Lower leg skin (tissue), 4 donors: Measurements from ENCODE around the gene TBX5. TPM values are rescaled to one million over a fixed set of nuclear protein-coding genes. Genes with fewer than 3 reads are reported as not detected.

ENCODE experiments used
- DNase-seq, 2 donors: peaks; one replicate each; pipeline ENCODE4 v3.0.0-alpha.2; 2019; ENCODE audit warnings: low spot score in 2 of 2
- H3K4me3 ChIP-seq: fragments of 200-600 bp; sonication (generic); 2 replicates; pipeline ENCODE4 v1.5.1; 2017; ENCODE audit warnings: mild to moderate bottlenecking, low read depth; ENCODE audit not compliant: poor library complexity, severe bottlenecking
- POLR2A ChIP-seq, 2 donors: fragments of 450-650 bp; IDR thresholded peaks; one replicate each; pipeline ENCODE4 v1.6.1; 2016 to 2017; ENCODE audit warnings: antibody characterized with exemption in 2 of 2, mild to moderate bottlenecking in 1 of 2, moderate library complexity in 1 of 2
- WGBS, 2 donors: methylation state at CpG; one replicate each; pipeline ENCODE4 v1.1.5; 2018; 5-methylcytosine and 5-hydroxymethylcytosine counted together
- intact Hi-C: fragments of 100-400 bp; cut with DNase I; formaldehyde crosslinking; loops from one replicate; pipeline ENCODE4 v1.15.0; 2023; ENCODE audit warnings: low total_unique reads
- total RNA-seq, 4 donors: library from RNA; depleted of rRNA; stranded (reverse); fragments of >200 nt; gene quantifications; one replicate each; pipeline ENCODE4 v1.1.0, GENCODE V29; 2016
- TF ChIP-seq, protein P1 (sequence below), 3 donors: fragments of 450-650 bp; IDR thresholded peaks; one replicate each; pipeline ENCODE4 v1.5.1; 2016; ENCODE audit warnings: antibody characterized with exemption in 3 of 3, mild to moderate bottlenecking in 3 of 3, moderate library complexity in 2 of 3

Gene TBX5
- total RNA-seq, 4 donors from 2014 or later: 0.65 to 1.2 (median 1.1) TPM; not detected in 1

DNA sequence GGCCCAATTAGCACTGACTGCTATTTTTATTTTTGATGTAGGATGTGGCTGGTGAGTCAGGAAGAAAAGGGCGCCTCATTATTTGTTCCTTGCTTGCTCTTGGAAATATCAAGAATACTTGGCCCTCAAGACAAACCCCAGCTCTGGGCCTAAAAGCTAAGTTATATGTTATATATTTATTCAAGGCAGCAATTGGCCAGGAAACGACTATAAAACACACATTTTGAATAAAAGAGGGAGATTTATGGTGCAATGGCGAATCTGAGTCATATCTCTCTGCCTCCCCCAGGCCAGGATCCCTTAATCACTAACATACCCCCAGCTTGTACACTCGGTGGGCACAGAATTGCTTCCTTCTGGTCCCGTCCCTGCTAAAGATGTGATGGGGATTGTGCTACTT lies 63.3 kb downstream of the TBX5 start:
- no peak for DNase-seq
- intact Hi-C loops: no loop called here
- TF ChIP-seq POLR2A (IDR thresholded peaks at IDR 0.05): no peak
- TF ChIP-seq, protein P1, sequence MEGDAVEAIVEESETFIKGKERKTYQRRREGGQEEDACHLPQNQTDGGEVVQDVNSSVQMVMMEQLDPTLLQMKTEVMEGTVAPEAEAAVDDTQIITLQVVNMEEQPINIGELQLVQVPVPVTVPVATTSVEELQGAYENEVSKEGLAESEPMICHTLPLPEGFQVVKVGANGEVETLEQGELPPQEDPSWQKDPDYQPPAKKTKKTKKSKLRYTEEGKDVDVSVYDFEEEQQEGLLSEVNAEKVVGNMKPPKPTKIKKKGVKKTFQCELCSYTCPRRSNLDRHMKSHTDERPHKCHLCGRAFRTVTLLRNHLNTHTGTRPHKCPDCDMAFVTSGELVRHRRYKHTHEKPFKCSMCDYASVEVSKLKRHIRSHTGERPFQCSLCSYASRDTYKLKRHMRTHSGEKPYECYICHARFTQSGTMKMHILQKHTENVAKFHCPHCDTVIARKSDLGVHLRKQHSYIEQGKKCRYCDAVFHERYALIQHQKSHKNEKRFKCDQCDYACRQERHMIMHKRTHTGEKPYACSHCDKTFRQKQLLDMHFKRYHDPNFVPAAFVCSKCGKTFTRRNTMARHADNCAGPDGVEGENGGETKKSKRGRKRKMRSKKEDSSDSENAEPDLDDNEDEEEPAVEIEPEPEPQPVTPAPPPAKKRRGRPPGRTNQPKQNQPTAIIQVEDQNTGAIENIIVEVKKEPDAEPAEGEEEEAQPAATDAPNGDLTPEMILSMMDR (IDR thresholded peaks at IDR 0.05): no peak
- no peak overlapping the region for H3K4me3 ChIP-seq
- WGBS, 2 donors: 44 to 50% methylated on average over 5 of the region's 5 CpGs

DNA sequence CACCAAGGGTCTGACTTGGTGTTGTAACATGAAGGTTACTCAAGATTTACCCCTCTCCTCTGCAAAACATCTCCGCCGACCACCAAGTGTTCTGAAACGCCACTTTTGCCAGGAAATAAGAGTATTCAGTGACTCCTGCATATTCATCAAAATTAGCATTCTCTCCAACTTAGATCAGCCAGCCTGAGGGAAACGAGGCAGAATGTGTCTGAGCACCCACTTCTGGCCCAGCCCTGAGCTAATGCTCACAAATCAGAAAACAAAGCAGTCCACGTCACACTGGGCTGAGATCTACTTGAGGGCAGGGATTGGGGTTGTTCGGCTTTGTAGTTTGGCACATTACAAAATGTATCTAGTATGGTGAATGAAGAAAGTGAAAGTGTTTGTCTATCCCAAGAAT lies 64.3 kb downstream of the TBX5 start:
- no peak for DNase-seq
- intact Hi-C loops: no loop called here
- no peak for TF ChIP-seq POLR2A (IDR thresholded peaks at IDR 0.05)
- TF ChIP-seq, protein P1 (IDR thresholded peaks at IDR 0.05): no peak

DNA sequence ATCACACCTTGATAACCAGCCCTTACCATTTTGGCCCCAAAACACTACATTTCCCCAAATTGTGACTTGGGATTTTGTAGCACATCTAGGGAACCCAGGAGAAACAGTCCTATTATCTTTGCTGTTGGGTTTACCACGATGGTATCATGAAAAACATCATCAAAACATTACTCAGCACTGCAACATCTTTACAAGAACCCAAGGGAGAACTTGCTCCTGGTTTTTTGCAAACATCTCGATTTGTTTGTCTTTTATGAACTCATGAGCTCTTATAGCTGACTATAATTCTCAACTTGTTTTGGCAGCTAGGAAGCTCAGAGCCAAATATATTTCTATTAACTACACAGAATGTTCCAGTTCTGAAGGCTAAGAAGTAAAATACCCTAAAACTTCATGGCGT lies 65.7 kb downstream of the TBX5 start:
- intact Hi-C loops: no loop called here
- no peak for TF ChIP-seq POLR2A (IDR thresholded peaks at IDR 0.05)
- TF ChIP-seq, protein P1 (IDR thresholded peaks at IDR 0.05): no peak
- no peak overlapping the region for H3K4me3 ChIP-seq
- DNase-seq: no peak
- 74 to 77% methylated on average over 3 of the region's 3 CpGs for WGBS, 2 donors

More for the DNA sequence above, 64.3 kb downstream of the TBX5 start:
- 76 to 79% methylated on average over 6 of the region's 6 CpGs for WGBS, 2 donors
- no peak overlapping the region for H3K4me3 ChIP-seq

DNA sequence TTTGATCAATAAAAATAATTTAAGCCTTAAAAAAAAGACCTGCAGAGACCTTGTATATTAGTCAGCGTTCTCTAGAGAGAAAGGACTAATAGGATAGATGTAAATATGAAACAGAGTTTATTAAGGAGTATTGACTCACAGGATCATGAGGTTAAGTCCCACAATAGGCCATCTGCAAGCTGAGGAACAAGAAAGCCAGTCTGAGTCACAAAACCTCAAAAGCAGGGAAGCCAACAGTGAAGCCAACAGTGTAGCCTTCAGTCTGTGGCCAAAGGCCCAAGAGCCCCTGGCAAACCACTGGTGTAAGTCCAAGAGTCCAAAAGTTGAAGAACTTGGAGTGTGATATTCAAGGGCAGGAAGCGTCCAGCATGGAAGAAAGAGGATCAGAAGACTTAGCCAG lies 66.3 kb downstream of the TBX5 start:
- 67 to 74% methylated on average over 2 of the region's 2 CpGs for WGBS, 2 donors
- no peak for TF ChIP-seq POLR2A (IDR thresholded peaks at IDR 0.05)
- TF ChIP-seq, protein P1 (IDR thresholded peaks at IDR 0.05): no peak
- no peak for DNase-seq
- intact Hi-C loops: no loop called here
- no peak overlapping the region for H3K4me3 ChIP-seq

DNA sequence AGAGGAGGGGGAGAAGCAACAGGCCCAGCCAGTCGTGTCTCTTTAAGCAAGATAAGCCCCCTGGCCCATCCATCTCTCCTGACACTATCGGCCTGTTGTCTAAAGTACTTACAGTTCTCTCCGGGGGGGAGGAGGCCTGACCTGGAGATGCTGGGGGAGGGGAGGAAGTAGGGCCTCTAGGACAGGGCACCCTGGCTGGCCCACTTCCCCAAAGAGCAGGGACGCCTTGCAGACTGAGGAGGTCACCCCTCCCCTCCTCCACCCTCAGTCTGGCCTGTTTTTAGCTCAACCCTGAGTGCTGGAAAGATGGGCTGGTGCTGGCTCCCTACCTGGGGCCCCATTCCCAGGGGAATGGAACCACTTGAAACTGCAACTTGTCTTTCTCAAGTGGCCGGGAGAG lies 70.3 kb downstream of the TBX5 start:
- WGBS, 2 donors: 28 to 34% methylated on average over 4 to 5 of the region's 5 CpGs
- no peak overlapping the region for H3K4me3 ChIP-seq
- TF ChIP-seq, protein P1 (IDR thresholded peaks at IDR 0.05): no peak
- no peak for TF ChIP-seq POLR2A (IDR thresholded peaks at IDR 0.05)
- DNase-seq: peak in 1 of 2 donors; percentile 57
- intact Hi-C loops: no loop called here

DNA sequence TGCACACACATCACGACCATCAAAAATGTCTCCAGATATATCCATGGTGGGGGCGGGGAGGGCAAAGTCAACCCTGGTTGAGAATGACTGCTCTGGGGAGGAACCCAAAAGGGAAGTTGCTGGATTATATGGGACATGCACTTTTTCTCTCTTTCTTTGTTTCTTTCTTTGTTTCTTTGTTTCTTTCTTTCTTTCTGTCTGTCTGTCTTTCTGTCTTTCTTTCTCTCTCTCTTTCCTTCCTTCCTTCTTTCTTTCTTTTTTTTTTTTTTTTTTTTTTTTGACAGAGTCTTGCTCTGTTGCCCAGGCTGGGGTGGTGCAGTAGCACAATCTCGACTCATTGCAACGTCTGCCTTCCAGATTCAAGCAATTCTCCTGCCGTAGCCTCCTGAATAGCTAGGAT lies 71.5 kb downstream of the TBX5 start:
- intact Hi-C loops: no loop called here
- 72 to 76% methylated on average over 5 of the region's 5 CpGs for WGBS, 2 donors
- no peak overlapping the region for H3K4me3 ChIP-seq
- DNase-seq: peak in 1 of 2 donors; percentile 42
- no peak for TF ChIP-seq POLR2A (IDR thresholded peaks at IDR 0.05)
- TF ChIP-seq, protein P1 (IDR thresholded peaks at IDR 0.05): no peak
